Glutamatergic neuron (in vitro differentiated cells): ENCODE measurements around the gene PRRC1. TPM values are rescaled to one million over a fixed set of nuclear protein-coding genes. Genes with fewer than 3 reads are reported as not detected.

ENCODE experiments used
- DNase-seq: peaks from one replicate; pipeline ENCODE4 v3.0.0; 2022
- H3K27ac Mint-ChIP-seq: one replicate; pipeline ENCODE4 v1.8.0; 2020; ENCODE audit warnings: mild to moderate bottlenecking, mixed read lengths, inconsistent platforms; ENCODE audit not compliant: unreplicated experiment
- H3K27me3 Mint-ChIP-seq: one replicate; pipeline ENCODE4 v1.8.0; 2020; ENCODE audit warnings: mild to moderate bottlenecking, moderate library complexity, mixed read lengths, inconsistent platforms; ENCODE audit not compliant: unreplicated experiment
- H3K36me3 Mint-ChIP-seq: one replicate; pipeline ENCODE4 v1.8.0; 2020; ENCODE audit warnings: mild to moderate bottlenecking, mixed read lengths, inconsistent platforms; ENCODE audit not compliant: unreplicated experiment
- H3K4me1 Mint-ChIP-seq: one replicate; pipeline ENCODE4 v1.8.0; 2020; ENCODE audit warnings: mild to moderate bottlenecking, low read depth, mixed read lengths, inconsistent platforms; ENCODE audit not compliant: unreplicated experiment
- H3K4me3 Mint-ChIP-seq: one replicate; pipeline ENCODE4 v1.8.0; 2020; ENCODE audit warnings: mild to moderate bottlenecking, mixed read lengths, inconsistent platforms; ENCODE audit not compliant: unreplicated experiment
- H3K9me3 Mint-ChIP-seq: one replicate; pipeline ENCODE4 v1.8.0; 2020; ENCODE audit warnings: mild to moderate bottlenecking, moderate library complexity, mixed read lengths, inconsistent platforms; ENCODE audit not compliant: unreplicated experiment
- total RNA-seq: library from RNA; stranded (reverse); fragmentation: NEBNext Ultra II Directional; extraction: Animal tissue kit (Norgen Biotek cat#: 25700); gene quantifications from one replicate; pipeline ENCODE4 v1.2.1, GENCODE V29; 2021; ENCODE audit not compliant: unreplicated experiment
- TF ChIP-seq, protein P1 (sequence below): fragments of 200-600 bp; sonication (generic); IDR thresholded peaks from one replicate; pipeline ENCODE4 v1.5.0; 2021; ENCODE audit not compliant: partially characterized antibody, unreplicated experiment

PRRC1 gene
- total RNA-seq, 1 donor from 2014 or later: 57.3 TPM

DNA sequence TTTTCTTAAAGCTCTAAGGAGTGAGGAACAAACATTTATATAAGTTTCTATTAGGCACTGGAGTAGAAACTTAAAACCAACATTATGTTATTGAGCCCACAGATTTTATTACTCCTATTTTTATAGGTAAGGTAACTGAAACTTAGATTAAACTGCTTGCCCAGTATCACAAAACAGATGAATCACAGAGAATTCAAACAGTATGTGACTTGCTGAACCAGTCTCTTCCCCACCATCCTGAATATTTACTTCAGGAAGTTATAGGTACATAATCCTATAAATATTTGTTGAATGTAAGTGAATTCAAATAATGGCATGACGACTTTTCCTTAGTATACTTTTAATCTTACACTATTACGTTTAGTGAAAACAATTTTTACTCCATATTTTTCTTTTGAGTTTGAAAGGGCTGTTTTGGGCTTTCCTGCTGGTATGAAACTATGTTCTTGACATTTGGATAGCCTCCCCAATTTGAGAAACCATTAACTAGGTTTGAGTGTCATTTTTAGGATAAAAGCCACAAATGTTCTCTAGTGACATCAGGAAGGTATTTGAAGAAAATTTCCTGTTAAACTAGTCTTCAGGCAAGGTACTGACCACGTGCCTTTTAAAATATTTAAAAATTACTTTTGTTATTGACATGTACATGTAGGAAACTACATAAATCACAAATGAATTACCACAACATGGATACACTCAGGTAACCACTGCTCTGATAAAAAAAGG, 39.3 kb downstream of the PRRC1 start:
- no peak overlapping the region for H3K4me3 Mint-ChIP-seq
- H3K27me3 Mint-ChIP-seq: no peaks in the 10 kb centered on the region
- TF ChIP-seq, protein P1, sequence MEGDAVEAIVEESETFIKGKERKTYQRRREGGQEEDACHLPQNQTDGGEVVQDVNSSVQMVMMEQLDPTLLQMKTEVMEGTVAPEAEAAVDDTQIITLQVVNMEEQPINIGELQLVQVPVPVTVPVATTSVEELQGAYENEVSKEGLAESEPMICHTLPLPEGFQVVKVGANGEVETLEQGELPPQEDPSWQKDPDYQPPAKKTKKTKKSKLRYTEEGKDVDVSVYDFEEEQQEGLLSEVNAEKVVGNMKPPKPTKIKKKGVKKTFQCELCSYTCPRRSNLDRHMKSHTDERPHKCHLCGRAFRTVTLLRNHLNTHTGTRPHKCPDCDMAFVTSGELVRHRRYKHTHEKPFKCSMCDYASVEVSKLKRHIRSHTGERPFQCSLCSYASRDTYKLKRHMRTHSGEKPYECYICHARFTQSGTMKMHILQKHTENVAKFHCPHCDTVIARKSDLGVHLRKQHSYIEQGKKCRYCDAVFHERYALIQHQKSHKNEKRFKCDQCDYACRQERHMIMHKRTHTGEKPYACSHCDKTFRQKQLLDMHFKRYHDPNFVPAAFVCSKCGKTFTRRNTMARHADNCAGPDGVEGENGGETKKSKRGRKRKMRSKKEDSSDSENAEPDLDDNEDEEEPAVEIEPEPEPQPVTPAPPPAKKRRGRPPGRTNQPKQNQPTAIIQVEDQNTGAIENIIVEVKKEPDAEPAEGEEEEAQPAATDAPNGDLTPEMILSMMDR: no peak
- no peak overlapping the region for H3K27ac Mint-ChIP-seq
- H3K9me3 Mint-ChIP-seq: no peaks in the 10 kb centered on the region
- H3K36me3 Mint-ChIP-seq: peaks cover 4% of the 10 kb centered on the region
- no peak for DNase-seq
- no peaks in the 10 kb centered on the region for H3K4me1 Mint-ChIP-seq

DNA sequence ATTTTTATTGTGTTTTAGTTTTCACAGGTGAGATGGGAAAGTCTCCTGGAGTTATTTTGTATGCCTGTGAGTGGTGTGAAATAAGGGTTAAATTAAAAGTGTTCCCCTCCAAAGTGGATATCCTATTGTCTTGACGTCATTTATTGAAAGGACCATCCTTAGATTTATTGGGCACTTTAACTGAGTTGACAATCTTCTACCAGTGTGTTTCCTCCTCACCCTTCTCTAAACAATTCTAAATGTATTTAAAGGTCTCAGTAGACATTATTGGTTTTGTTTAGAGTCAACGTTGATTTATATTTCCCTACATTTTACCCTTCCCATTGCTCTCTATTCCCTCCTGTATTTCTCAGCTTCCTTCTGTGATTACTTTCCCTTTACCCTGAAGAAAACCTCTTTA, 40.8 kb downstream of the PRRC1 start:
- H3K4me3 Mint-ChIP-seq: no peak overlapping the region
- TF ChIP-seq, protein P1: no peak
- no peak for DNase-seq
- no peaks in the 10 kb centered on the region for H3K4me1 Mint-ChIP-seq
- no peaks in the 10 kb centered on the region for H3K9me3 Mint-ChIP-seq
- peaks cover 4% of the 10 kb centered on the region for H3K36me3 Mint-ChIP-seq
- H3K27ac Mint-ChIP-seq: no peak overlapping the region
- no peaks in the 10 kb centered on the region for H3K27me3 Mint-ChIP-seq

DNA sequence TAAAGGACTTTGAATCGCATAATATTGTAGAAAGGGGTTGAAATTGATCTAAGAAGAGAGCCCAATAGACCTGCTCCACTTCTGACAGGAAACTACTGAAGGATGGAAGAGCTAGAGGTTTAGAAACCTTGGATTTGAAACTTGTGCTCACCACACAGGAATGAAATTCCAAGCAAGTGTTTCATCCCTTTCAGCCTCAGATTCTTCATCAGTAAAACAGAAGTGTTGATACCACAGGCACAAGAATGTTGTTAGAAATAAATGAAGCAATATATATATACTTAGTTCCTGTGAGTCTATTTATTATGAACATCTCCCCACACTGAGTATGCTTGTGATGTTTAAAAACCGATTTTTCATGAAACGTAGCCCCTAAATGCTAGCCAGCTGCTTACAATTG, 43.8 kb downstream of the PRRC1 start:
- H3K4me1 Mint-ChIP-seq: no peaks in the 10 kb centered on the region
- no peaks in the 10 kb centered on the region for H3K9me3 Mint-ChIP-seq
- no peaks in the 10 kb centered on the region for H3K27me3 Mint-ChIP-seq
- no peak overlapping the region for H3K27ac Mint-ChIP-seq
- TF ChIP-seq, protein P1: no peak
- no peak for DNase-seq
- peaks cover 4% of the 10 kb centered on the region for H3K36me3 Mint-ChIP-seq
- H3K4me3 Mint-ChIP-seq: no peak overlapping the region

DNA sequence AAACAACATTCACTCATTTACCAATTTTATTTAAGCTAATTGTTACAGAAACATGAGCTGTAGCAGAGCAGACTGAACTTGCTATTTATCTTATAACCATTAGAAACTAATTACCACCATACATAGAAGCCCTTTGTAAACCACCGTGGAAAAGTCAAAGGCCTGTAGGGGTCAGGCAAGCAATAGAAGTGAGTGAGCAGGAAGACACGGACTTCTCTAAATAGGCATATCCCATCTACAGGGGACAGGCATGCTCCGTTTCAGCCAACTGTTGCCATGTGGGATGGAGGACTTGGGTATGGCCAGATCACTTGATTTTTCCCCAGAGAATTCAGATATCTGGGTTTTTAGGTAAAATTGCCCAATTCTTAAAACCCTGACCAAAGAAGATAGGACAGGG, 44.8 kb downstream of the PRRC1 start:
- DNase-seq: peak; percentile 22
- peaks cover 4% of the 10 kb centered on the region for H3K36me3 Mint-ChIP-seq
- no peak overlapping the region for H3K27ac Mint-ChIP-seq

DNA sequence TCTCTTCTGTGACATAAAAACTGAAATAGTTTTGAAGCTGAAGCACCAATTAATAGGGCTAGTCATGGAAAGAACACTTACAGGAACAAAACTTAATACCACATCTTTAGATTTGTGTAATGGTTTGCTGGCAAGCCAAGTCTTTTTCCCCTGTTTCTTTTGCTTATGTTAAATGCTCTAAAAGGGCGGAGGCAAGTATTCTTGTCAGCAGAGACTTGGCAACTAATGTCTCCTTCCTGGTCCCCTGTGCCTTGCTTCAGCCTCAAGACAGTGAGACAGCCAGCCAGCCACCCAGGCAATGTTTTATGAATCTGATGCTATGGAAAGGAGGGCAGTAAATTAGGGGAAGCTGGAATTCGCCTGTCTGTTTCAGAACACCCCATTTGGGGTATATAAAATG, 45.7 kb downstream of the PRRC1 start:
- H3K27ac Mint-ChIP-seq: no peak overlapping the region
- H3K9me3 Mint-ChIP-seq: peaks cover under 1% of the 10 kb centered on the region
- TF ChIP-seq, protein P1: no peak
- no peak for DNase-seq
- peaks cover 3% of the 10 kb centered on the region for H3K4me1 Mint-ChIP-seq
- H3K27me3 Mint-ChIP-seq: no peaks in the 10 kb centered on the region
- H3K36me3 Mint-ChIP-seq: peaks cover 7% of the 10 kb centered on the region
- no peak overlapping the region for H3K4me3 Mint-ChIP-seq

More for the DNA sequence above, 44.8 kb downstream of the PRRC1 start:
- TF ChIP-seq, protein P1: no peak
- H3K27me3 Mint-ChIP-seq: no peaks in the 10 kb centered on the region
- H3K4me3 Mint-ChIP-seq: no peak overlapping the region
- no peaks in the 10 kb centered on the region for H3K9me3 Mint-ChIP-seq
- peaks cover 3% of the 10 kb centered on the region for H3K4me1 Mint-ChIP-seq
